GM19467 (cell line): ENCODE measurements around the gene KARS1.

Experiments
- ATAC-seq: cut with Tn5 transposase; IDR thresholded peaks from one replicate; pipeline ENCODE4 v1.9.1; 2021; ENCODE audit warnings: mild to moderate bottlenecking, moderate library complexity; ENCODE audit not compliant: unreplicated experiment

KARS1 gene

GRCh38 chr16:75647492-75648264, at the start of gene KARS1, which contains the start of gene TERF2IP:
Gene KARS1 (minus strand): TSS chr16:75647665. CDS start chr16:75647639, 26 bp downstream.
Gene TERF2IP (plus strand): TSS chr16:75647773. CDS start chr16:75647883, 110 bp downstream.
- ATAC-seq = peak; percentile 83

- ATAC-seq = no peak
Observed at GRCh38 chr16:75695708-75696107, 48.2 kb upstream of the KARS1 start.

GRCh38 chr16:75687361-75687760, 39.9 kb upstream of the KARS1 start:
- no peak for ATAC-seq

- ATAC-seq = no peak
Observed at GRCh38 chr16:75682308-75682707, 34.8 kb upstream of the KARS1 start.

GRCh38 chr16:75679366-75679765, 31.9 kb upstream of the KARS1 start:
- ATAC-seq = no peak

- ATAC-seq = no peak
Observed at GRCh38 chr16:75676909-75677308, 29.4 kb upstream of the KARS1 start, which contains the start of gene CPHXL2. Gene CPHXL2 (minus strand): TSS chr16:75677009. CDS start chr16:75676999, 10 bp downstream.

GRCh38 chr16:75667503-75667902, 20.0 kb upstream of the KARS1 start:
- ATAC-seq = no peak

- no peak for ATAC-seq
Observed at GRCh38 chr16:75660726-75661302, 13.3 kb upstream of the KARS1 start.

GRCh38 chr16:75660321-75660720, 12.9 kb upstream of the KARS1 start:
- no peak for ATAC-seq

- ATAC-seq = no peak
Observed at GRCh38 chr16:75658175-75658574, 10.7 kb upstream of the KARS1 start.

GRCh38 chr16:75653922-75654321, 6.5 kb upstream of the KARS1 start:
- ATAC-seq = no peak

- peak; percentile 29 for ATAC-seq
Observed at GRCh38 chr16:75648265-75649076, 1.0 kb upstream of the KARS1 start.

- ATAC-seq = peak; percentile 19
Observed at GRCh38 chr16:75647112-75647491, 363 bp downstream of the KARS1 start.

- ATAC-seq = no peak
Observed at GRCh38 chr16:75644240-75645012, 3.0 kb downstream of the KARS1 start.

- no peak for ATAC-seq
Observed at GRCh38 chr16:75640598-75640997, 6.9 kb downstream of the KARS1 start.

- ATAC-seq = no peak
Observed at GRCh38 chr16:75635036-75635435, 12.4 kb downstream of the KARS1 start.

- no peak for ATAC-seq
Observed at GRCh38 chr16:75632857-75633256, 14.6 kb downstream of the KARS1 start.

GRCh38 chr16:75630052-75630451, 17.4 kb downstream of the KARS1 start:
- no peak for ATAC-seq

GRCh38 chr16:75629132-75629531, 18.3 kb downstream of the KARS1 start:
- no peak for ATAC-seq

GRCh38 chr16:75628351-75628750, 19.1 kb downstream of the KARS1 start:
- no peak for ATAC-seq

- ATAC-seq = no peak
Observed at GRCh38 chr16:75627851-75628250, 19.6 kb downstream of the KARS1 start.
